Jurkat, Clone E6-1 (cell line): ENCODE data around the gene FABP1.

Experiments used
- DNase-seq: peaks from one replicate; pipeline ENCODE4 v3.0.0-alpha.2; 2011; ENCODE audit warnings: low read depth, low spot score
- H3K4me3 ChIP-seq: 2 replicates; pipeline ENCODE4 v1.5.1; 2011; ENCODE audit warnings: mild to moderate bottlenecking, low read length, control low read depth, moderate library complexity

The FABP1 gene

GRCh38 chr2:88122141-88122884, 5.5 kb downstream of the FABP1 start:
- no peak overlapping the region for H3K4me3 ChIP-seq
- no peak for DNase-seq

GRCh38 chr2:88121678-88122077, 6.2 kb downstream of the FABP1 start:
- no peak for DNase-seq
- H3K4me3 ChIP-seq: no peak overlapping the region

- no peak overlapping the region for H3K4me3 ChIP-seq
- DNase-seq: no peak
Measured at GRCh38 chr2:88117973-88118372, 9.9 kb downstream of the FABP1 start.

- no peak for DNase-seq
- no peak overlapping the region for H3K4me3 ChIP-seq
Measured at GRCh38 chr2:88116669-88117432, 11.0 kb downstream of the FABP1 start.

GRCh38 chr2:88115825-88116518, 11.9 kb downstream of the FABP1 start:
- no peak overlapping the region for H3K4me3 ChIP-seq
- DNase-seq: no peak

- H3K4me3 ChIP-seq: no peak overlapping the region
- DNase-seq: no peak
Measured at GRCh38 chr2:88114889-88115288, 13.0 kb downstream of the FABP1 start.

GRCh38 chr2:88113069-88113468, 14.8 kb downstream of the FABP1 start:
- DNase-seq: no peak
- H3K4me3 ChIP-seq: no peak overlapping the region

GRCh38 chr2:88110830-88111229, 17.0 kb downstream of the FABP1 start:
- no peak for DNase-seq
- H3K4me3 ChIP-seq: no peak overlapping the region

GRCh38 chr2:88108796-88109195, 19.1 kb downstream of the FABP1 start:
- H3K4me3 ChIP-seq: no peak overlapping the region
- no peak for DNase-seq

- DNase-seq: no peak
- no peak overlapping the region for H3K4me3 ChIP-seq
Measured at GRCh38 chr2:88100489-88100858, 27.4 kb downstream of the FABP1 start.

- no peak for DNase-seq
Measured at GRCh38 chr2:88099798-88100488, 27.9 kb downstream of the FABP1 start.

GRCh38 chr2:88098558-88098900, 29.3 kb downstream of the FABP1 start:
- DNase-seq: no peak
- no peak overlapping the region for H3K4me3 ChIP-seq

More at GRCh38 chr2:88099798-88100488, 27.9 kb downstream of the FABP1 start:
- no peak overlapping the region for H3K4me3 ChIP-seq

- no peak overlapping the region for H3K4me3 ChIP-seq
- no peak for DNase-seq
Measured at GRCh38 chr2:88097891-88098557, 29.8 kb downstream of the FABP1 start.

GRCh38 chr2:88097192-88097591, 30.7 kb downstream of the FABP1 start:
- no peak for DNase-seq

GRCh38 chr2:88096708-88097107, 31.2 kb downstream of the FABP1 start:
- DNase-seq: no peak
- H3K4me3 ChIP-seq: no peak overlapping the region

More at GRCh38 chr2:88097192-88097591, 30.7 kb downstream of the FABP1 start:
- H3K4me3 ChIP-seq: no peak overlapping the region

- no peak for DNase-seq
- no peak overlapping the region for H3K4me3 ChIP-seq
Measured at GRCh38 chr2:88095022-88095421, 32.8 kb downstream of the FABP1 start.

GRCh38 chr2:88092773-88093172, 35.1 kb downstream of the FABP1 start:
- DNase-seq: no peak
- no peak overlapping the region for H3K4me3 ChIP-seq

- DNase-seq: no peak
- no peak overlapping the region for H3K4me3 ChIP-seq
Measured at GRCh38 chr2:88091943-88092342, 35.9 kb downstream of the FABP1 start.
